Measurements from ENCODE around the gene CPNE8. TPM values are rescaled to one million over a fixed set of nuclear protein-coding genes. Genes with fewer than 3 reads are reported as not detected.

The CPNE8 gene
- polyA plus RNA-seq, 1 donor from 2014 or later, result 1.9 TPM

DNA sequence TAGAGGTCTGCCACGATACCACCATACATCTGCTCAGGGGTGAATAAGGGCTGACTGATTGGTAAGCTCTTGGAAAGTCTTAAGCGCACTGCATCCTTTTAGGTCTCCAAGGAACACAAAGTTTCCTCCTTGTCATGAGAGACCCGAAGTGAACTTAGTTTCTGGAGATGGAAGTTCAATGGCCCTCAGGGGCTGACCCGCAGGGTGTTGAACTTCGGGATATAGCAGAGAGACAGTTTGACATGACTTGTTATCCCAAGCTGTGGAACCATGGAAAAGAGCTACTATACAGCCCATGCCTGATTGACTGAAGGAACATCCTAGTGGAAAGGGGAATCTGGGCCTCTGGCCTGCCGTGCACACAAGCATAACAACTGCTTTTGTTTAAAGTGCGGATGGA lies 26.9 kb upstream of the CPNE8 start:
- H4K20me1 ChIP-seq (ENCODE audit: insufficient read depth), result no peaks in the 10 kb centered on the region
- no peak overlapping the region for H2AFZ ChIP-seq (ENCODE audit: low read depth, low read length)
- no peak overlapping the region for H3K4me3 ChIP-seq (ENCODE audit: low read length)
- no peaks in the 10 kb centered on the region for H3F3A ChIP-seq (ENCODE audit: insufficient read depth, low read length, poor library complexity, severe bottlenecking)
- no peaks in the 10 kb centered on the region for H3K9me2 ChIP-seq (ENCODE audit: insufficient read depth, low read length)
- no peaks in the 10 kb centered on the region for H3K79me2 ChIP-seq (replicated peaks; ENCODE audit: insufficient read depth, low read length)
- H3K27ac ChIP-seq (ENCODE audit: low read length), result no peak overlapping the region
- no peaks in the 10 kb centered on the region for H3K9me3 ChIP-seq (ENCODE audit: low read length)
- H3K36me3 ChIP-seq (ENCODE audit: insufficient read depth, low read length), result no peaks in the 10 kb centered on the region
- H3K9ac ChIP-seq (ENCODE audit: low read length), result no peak overlapping the region
- no peak overlapping the region for H3K4me2 ChIP-seq (ENCODE audit: low read length)
- TF ChIP-seq TAF1 (IDR thresholded peaks at IDR 0.05; ENCODE audit: low read depth), result no peak
- TF ChIP-seq RAD21 (conservative IDR thresholded peaks at IDR 0.05), result no peak
- no peaks in the 10 kb centered on the region for H3K27me3 ChIP-seq (ENCODE audit: insufficient read depth, low read depth, low read length)

DNA sequence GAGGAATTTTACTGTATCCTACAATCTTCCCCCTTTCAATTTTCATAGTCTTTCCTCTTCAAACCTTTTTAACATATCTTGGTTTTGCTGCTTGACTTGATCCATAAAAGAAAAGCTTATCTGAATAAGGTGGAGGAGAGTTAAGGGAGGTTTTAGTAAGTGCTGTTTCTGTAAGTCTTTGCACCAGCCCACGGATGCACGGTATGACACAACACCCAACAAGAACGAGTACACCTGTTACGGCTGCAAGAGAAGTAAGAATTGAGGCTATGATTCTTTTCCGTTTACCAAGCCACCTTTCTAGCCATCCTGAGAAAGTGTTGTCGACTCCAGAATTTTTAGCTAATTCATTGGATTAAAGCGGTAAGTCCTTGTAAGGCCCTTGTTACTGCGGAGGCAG lies 26.1 kb upstream of the CPNE8 start:
- Histone ChIP-seq H4K20me1 (ENCODE audit: insufficient read depth) (no peaks in the 10 kb centered on the region), H3K9me2 (ENCODE audit: insufficient read depth, low read length) (no peaks in the 10 kb centered on the region), H3K4me2 (ENCODE audit: low read length) (no peak overlapping the region), H3K4me3 (ENCODE audit: low read length) (no peak overlapping the region), H3F3A (ENCODE audit: insufficient read depth, low read length, poor library complexity, severe bottlenecking) (no peaks in the 10 kb centered on the region), H3K27ac (ENCODE audit: low read length) (no peak overlapping the region), H3K9me3 (ENCODE audit: low read length) (no peaks in the 10 kb centered on the region), H3K27me3 (ENCODE audit: insufficient read depth, low read depth, low read length) (no peaks in the 10 kb centered on the region), H3K9ac (ENCODE audit: low read length) (no peak overlapping the region), H3K36me3 (ENCODE audit: insufficient read depth, low read length) (no peaks in the 10 kb centered on the region), H3K79me2 (replicated peaks; ENCODE audit: insufficient read depth, low read length) (no peaks in the 10 kb centered on the region), H2AFZ (ENCODE audit: low read depth, low read length) (no peak overlapping the region)
- TF ChIP-seq RAD21 (conservative IDR thresholded peaks at IDR 0.05) (no peak), TAF1 (IDR thresholded peaks at IDR 0.05; ENCODE audit: low read depth) (no peak), EP300 (conservative IDR thresholded peaks at IDR 0.05; ENCODE audit: poor library complexity, severe bottlenecking) (no peak), EZH2 (IDR thresholded peaks at IDR 0.05; ENCODE audit: borderline replicate concordance, insufficient read depth, low read length, poor library complexity, severe bottlenecking) (no peak), MXI1 (conservative IDR thresholded peaks at IDR 0.05; ENCODE audit: poor library complexity, severe bottlenecking) (no peak), POLR2AphosphoS5 (IDR thresholded peaks at IDR 0.05) (no peak), SMC3 (conservative IDR thresholded peaks at IDR 0.05; ENCODE audit: poor library complexity) (no peak)
- TF ChIP-seq, protein P1, sequence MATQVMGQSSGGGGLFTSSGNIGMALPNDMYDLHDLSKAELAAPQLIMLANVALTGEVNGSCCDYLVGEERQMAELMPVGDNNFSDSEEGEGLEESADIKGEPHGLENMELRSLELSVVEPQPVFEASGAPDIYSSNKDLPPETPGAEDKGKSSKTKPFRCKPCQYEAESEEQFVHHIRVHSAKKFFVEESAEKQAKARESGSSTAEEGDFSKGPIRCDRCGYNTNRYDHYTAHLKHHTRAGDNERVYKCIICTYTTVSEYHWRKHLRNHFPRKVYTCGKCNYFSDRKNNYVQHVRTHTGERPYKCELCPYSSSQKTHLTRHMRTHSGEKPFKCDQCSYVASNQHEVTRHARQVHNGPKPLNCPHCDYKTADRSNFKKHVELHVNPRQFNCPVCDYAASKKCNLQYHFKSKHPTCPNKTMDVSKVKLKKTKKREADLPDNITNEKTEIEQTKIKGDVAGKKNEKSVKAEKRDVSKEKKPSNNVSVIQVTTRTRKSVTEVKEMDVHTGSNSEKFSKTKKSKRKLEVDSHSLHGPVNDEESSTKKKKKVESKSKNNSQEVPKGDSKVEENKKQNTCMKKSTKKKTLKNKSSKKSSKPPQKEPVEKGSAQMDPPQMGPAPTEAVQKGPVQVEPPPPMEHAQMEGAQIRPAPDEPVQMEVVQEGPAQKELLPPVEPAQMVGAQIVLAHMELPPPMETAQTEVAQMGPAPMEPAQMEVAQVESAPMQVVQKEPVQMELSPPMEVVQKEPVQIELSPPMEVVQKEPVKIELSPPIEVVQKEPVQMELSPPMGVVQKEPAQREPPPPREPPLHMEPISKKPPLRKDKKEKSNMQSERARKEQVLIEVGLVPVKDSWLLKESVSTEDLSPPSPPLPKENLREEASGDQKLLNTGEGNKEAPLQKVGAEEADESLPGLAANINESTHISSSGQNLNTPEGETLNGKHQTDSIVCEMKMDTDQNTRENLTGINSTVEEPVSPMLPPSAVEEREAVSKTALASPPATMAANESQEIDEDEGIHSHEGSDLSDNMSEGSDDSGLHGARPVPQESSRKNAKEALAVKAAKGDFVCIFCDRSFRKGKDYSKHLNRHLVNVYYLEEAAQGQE (IDR thresholded peaks at IDR 0.05; ENCODE audit: borderline replicate concordance), result no peak
- TF ChIP-seq, protein P2, sequence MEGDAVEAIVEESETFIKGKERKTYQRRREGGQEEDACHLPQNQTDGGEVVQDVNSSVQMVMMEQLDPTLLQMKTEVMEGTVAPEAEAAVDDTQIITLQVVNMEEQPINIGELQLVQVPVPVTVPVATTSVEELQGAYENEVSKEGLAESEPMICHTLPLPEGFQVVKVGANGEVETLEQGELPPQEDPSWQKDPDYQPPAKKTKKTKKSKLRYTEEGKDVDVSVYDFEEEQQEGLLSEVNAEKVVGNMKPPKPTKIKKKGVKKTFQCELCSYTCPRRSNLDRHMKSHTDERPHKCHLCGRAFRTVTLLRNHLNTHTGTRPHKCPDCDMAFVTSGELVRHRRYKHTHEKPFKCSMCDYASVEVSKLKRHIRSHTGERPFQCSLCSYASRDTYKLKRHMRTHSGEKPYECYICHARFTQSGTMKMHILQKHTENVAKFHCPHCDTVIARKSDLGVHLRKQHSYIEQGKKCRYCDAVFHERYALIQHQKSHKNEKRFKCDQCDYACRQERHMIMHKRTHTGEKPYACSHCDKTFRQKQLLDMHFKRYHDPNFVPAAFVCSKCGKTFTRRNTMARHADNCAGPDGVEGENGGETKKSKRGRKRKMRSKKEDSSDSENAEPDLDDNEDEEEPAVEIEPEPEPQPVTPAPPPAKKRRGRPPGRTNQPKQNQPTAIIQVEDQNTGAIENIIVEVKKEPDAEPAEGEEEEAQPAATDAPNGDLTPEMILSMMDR (IDR thresholded peaks at IDR 0.05; ENCODE audit: poor library complexity, severe bottlenecking), result no peak

DNA sequence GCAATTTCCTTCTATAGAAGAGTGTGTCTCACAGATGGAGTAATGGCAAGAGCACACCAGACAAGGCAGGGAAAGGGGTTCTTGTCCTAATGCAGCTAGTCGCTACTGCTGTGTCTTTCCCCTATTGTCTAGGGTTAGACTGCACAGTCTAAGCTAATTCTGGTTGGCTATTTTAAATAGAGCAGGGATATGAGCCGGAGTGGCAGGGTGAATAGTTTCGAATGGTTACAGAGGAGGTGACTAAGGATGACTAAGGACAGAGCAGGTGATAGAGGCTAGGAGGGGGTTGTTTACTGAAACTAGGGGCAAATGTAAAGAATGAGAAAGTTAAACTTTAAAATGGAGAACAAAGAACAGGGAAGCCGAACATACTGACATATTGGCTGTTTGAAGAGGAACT lies 25.6 kb upstream of the CPNE8 start:
- Histone ChIP-seq H3K9me2 (ENCODE audit: insufficient read depth, low read length) (no peaks in the 10 kb centered on the region), H3K36me3 (ENCODE audit: insufficient read depth, low read length) (no peaks in the 10 kb centered on the region), H3K79me2 (replicated peaks; ENCODE audit: insufficient read depth, low read length) (no peaks in the 10 kb centered on the region), H4K20me1 (ENCODE audit: insufficient read depth) (no peaks in the 10 kb centered on the region), H2AFZ (ENCODE audit: low read depth, low read length) (no peak overlapping the region), H3K9me3 (ENCODE audit: low read length) (no peaks in the 10 kb centered on the region), H3K27me3 (ENCODE audit: insufficient read depth, low read depth, low read length) (no peaks in the 10 kb centered on the region), H3F3A (ENCODE audit: insufficient read depth, low read length, poor library complexity, severe bottlenecking) (no peaks in the 10 kb centered on the region), H3K4me3 (ENCODE audit: low read length) (no peak overlapping the region), H3K4me2 (ENCODE audit: low read length) (no peak overlapping the region), H3K27ac (ENCODE audit: low read length) (no peak overlapping the region), H3K9ac (ENCODE audit: low read length) (no peak overlapping the region)
- TF ChIP-seq SMC3 (conservative IDR thresholded peaks at IDR 0.05; ENCODE audit: poor library complexity), result no peak
- no peak for TF ChIP-seq RAD21 (conservative IDR thresholded peaks at IDR 0.05)
- TF ChIP-seq MXI1 (conservative IDR thresholded peaks at IDR 0.05; ENCODE audit: poor library complexity, severe bottlenecking), result no peak
- TF ChIP-seq, protein P1 (IDR thresholded peaks at IDR 0.05; ENCODE audit: borderline replicate concordance), result no peak
- no peak for TF ChIP-seq TAF1 (IDR thresholded peaks at IDR 0.05; ENCODE audit: low read depth)
- no peak for TF ChIP-seq POLR2AphosphoS5 (IDR thresholded peaks at IDR 0.05)
- TF ChIP-seq EP300 (conservative IDR thresholded peaks at IDR 0.05; ENCODE audit: poor library complexity, severe bottlenecking), result no peak
- TF ChIP-seq, protein P2 (IDR thresholded peaks at IDR 0.05; ENCODE audit: poor library complexity, severe bottlenecking), result no peak
- TF ChIP-seq EZH2 (IDR thresholded peaks at IDR 0.05; ENCODE audit: borderline replicate concordance, insufficient read depth, low read length, poor library complexity, severe bottlenecking), result no peak

Measured in neural cell (in vitro differentiated cells).